Activated gamma-delta T cell treated with anti-CD3 and anti-CD28 coated beads, Interleukin-2, amount 50 U/mL, for 16 hours (primary cell): Measurements from ENCODE around the gene HDGFL2.
"Not testable (repeated sequence)": the region's sequence is repeated elsewhere in the genome, so short reads cannot be mapped to it uniquely, and the experiment has no call there.

ENCODE experiments used
- DNase-seq: peaks from one replicate; pipeline ENCODE4 v3.0.0-alpha.2; 2020; ENCODE audit warnings: low read depth

Gene HDGFL2

DNA sequence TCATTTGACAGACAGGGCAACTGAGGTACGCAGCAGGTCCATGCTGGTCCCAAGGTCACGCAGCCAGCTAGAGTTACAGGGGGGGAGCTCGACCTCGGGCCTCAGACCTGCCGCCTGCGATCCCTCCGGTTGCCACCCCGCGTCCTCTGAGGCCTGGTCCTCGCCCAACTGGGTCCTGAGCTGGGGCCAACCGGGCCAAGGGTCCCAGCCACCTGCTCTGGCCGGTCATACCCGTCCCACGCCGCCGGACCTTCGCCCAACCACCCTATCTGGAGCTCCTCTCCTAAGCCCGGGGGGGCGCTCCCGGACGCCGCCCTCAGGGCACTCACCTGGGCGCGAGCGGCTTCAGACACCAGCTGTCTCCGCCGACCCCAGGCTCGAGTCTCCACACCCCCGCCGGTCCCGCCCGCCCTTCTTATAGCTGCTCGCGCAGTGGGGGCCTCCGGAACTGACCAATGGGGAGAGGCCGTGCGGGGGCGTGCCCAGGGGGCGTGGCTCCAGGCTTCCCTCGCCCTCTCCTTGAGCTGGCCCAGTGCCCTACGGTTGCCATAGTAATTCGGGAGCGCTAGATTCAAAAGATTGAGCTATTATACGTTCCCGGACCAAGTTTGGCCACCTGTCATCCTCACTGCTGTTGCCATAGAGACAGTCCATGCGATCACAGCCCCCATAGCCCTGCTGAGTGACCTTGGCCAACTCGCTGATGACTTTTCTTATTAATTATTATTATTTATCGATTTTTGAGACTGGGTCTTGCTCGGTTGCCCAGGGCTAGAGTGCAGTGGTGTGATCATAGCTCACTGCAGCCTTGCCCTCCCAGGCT, 63.0 kb downstream of the HDGFL2 start, which contains the start of gene PLIN5:
TSS of gene PLIN5 (minus strand) at position 389 of the 823 bp plus-strand sequence. CDS start 1,150 bp downstream, outside the sequence.
- DNase-seq = peak; percentile 18

DNA sequence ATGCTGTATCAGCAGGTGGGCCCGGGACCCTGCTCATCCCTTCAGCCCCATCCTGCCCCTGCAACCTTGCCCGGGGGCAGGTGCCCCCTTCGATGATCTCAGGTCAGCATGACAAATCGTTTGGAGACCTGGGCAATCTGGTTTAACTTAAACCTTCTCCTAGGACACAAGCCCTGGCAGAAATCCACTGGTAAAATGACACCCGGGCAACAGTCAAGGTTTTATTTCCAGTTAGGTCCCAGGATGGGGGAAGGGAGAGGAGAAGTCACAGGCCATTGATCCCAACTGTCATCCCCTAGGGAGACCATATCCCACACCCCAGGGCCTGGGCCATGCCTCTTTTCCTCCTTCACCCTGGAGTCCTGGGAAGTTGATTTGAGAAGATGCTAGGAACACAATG, 64.7 kb downstream of the HDGFL2 start:
- DNase-seq = no peak

DNA sequence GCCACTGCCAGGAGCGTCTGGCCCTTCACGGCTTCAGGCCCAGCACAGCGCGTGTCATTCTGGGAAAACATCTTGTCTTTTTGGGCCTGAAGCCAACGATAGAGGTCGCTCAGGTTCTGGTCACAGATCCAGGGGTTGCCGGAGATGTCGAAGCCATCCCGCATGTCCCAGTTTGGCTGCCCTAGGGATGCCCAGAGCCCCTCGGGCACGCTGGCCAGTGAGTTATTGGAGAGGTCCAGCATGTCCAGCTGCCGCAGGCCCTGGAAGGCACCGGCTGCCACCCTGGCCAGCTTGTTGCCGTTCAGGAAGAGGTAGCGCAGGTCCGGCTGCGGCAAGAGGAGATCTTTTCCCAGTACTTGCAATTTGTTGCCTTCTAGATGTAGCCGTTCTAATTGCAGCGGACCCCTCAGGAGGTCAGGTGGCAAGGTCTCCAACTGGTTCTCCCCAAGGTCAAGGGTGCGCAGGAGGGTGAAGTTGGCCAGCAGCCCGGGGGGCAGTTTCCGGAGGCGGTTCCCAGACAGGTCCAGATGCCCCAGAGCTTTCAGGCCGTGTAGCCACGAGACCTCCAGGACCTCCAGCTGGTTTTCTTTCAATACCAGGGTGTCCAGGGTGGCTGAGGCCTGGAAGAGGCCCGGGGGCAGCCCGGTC, 66.0 kb downstream of the HDGFL2 start:
- DNase-seq = no peak

DNA sequence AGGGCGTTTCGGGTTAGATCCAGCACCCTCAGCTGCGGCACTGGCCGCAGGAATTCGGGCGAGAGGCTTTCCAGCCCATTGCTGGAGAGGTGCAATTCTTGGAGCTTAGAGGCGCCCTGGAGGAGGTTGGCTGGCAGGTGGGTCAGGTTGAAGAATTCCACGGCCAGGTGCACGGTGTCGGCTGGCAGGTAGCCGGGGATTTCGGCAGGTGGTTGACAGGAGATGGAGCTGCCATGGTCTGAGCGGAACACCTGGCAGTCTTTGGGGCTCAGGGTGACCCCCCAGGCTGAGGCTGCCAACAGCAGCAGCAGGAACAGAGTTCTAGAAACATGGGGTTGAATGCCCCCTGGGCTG, 66.5 kb downstream of the HDGFL2 start:
- DNase-seq = no peak

DNA sequence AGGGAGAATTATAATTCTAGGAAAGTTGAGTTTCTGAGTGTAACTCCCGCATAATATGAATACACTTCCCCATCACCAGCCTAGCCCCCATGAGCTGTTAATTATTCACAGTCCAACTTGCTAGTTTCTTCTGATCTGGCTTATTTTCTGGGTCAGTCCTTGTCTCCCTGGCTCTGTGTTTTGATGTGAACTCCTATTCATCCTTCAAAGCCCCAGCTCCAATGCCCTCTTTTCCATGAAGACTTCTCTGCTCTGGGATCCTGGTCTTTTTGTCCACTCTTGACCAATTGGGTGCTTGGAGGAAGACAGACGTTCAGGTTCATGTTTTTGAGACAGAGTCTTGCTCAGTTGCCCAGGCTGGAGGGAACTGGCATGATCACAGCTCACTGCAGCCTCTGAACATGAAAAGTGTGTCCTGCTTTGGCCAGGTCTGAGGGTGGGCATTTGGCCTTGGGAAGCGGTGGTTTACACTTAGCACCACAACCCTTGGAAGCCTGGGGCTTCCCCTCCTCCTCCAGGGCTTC, 67.1 kb downstream of the HDGFL2 start:
- DNase-seq = no peak

DNA sequence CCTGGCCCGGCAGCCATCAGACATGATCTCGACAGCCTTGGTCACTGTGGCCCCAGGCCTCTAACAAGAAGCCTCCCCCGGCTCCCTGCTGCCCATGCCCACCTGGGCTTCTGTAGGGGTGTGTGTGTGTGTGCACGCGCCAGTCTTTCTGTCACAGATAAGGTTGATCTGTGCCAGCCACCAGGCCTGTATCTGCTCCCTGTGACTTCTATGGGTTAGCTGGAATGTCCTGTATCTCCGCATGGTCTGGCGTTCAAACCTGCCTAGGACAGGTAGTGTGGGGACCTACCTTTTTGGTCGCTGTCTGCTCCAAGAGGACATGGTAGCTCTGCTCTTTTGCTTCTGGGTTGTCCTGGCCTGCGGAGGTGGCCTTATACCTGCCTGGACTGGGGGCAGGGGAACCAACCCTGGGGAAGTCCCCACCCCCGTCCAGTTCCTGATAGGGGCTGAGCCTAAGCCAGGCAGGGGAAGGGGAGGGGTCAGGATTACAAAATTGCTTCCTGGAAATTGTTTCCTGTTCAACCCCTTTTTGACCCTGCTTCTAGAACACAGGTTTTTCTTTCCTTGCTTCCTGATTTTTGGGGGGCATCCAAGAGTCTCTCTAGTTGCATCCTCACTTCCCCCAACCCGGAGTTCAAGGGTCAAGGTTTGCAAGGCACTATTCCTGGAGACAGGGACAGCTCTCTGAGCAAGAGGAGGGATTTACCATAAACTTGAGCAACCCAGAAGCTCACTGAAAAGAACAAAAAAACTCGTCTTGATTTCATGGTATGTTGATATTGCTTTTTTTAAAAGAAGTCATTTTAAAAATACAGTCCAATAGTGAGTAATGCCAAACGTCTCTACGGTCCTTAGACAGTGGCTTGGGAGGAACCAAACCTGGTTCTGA, 67.8 kb downstream of the HDGFL2 start, which contains the start of gene LRG1:
TSS of gene LRG1 (minus strand) at position 344 of the 889 bp plus-strand sequence. CDS start at position 321, 23 bp downstream.
- no peak for DNase-seq

DNA sequence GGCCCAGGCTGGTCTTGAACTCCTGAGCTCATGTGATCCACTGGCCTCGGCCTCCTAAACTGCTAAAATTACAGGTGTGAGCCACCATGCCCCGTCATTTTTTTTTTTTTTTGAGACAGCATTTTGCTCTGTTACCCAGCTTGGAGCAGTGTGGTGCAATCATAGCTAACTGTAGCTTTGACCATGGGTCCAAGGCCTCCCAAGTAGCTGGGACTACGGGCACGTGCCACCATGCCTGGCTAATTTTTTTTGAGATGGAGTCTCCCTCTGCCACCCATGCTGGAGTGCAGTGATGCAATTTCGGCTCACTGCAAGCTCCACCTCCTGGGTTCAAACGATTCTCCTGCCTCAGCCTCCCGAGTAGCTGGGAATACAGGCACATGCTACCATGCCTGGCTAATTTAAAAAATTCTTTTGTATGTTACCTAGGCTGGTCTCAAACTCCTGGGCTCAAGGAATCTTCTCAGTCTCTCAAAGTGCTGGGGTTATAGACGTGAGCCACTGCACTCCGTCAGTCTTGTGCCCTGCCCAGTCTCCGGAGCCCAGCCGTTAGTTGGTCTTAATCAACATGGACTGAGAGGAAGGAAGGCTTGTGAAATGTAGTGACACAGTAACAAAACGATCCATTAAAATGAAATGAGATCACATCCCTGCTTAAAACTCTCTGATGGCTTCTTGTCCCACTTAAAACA, 69.2 kb downstream of the HDGFL2 start:
- DNase-seq = no peak

DNA sequence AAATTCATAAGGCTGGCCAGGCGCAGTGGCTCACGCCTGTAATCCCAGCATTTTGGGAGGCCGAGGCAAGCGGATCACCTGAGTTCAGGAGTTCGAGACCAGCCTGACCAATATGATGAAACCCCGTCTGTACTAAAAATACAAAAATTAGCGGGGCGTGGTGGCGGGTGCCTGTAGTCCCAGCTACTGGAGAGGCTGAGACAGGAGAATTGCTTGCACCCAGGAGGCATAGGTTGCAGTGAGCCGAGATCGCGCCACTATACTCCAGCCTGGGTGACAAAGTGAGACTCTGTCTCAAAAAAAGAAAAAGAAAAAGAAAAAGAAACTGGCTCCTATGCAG, 69.7 kb downstream of the HDGFL2 start:
- not testable (repeated sequence) for DNase-seq

DNA sequence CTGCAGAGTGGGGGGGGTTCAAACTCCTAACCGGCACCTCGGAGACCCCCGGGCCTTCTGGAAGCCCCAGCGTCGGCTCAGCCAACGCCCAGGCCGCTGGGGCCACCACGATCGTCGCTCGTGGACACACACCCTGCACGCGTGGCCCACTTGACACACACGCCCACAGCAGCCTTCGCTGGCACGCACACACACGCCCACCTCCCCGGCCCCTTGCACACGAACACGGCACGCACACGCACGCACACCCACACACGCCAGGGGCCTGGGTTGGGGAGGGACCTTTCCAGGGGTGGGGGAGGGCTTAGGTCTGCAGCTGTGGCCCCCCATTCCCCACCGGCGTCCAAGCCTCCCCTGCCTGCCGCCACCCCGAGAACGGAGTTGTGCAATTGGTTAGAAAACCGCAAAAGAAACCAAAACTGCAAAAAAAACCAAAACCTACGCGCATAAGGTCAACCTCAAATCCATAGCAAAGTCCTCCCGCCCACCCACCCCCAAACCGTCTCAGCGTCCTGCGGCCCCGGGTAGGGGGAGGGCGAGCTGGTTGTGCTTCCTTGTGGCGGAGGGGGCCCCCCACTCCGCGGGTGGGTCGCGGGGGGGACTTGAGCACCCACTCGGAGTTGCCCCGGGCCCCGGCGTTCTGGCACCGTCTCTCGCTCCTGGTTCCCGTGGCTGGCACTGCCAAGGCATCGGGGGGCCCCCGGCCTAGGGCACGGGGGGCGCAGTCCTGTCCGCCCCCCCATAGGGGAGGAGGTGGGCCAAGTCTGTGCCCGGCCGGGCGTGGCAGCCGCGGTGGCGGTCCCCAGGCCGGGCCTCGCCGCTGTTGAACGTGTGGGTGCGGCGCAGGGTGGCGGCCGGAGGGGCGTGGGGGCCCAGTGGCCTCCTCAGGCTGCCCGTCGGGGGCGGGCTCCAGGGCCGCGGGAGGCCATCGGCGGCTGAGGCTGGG, 71.1 kb downstream of the HDGFL2 start:
- no peak for DNase-seq

DNA sequence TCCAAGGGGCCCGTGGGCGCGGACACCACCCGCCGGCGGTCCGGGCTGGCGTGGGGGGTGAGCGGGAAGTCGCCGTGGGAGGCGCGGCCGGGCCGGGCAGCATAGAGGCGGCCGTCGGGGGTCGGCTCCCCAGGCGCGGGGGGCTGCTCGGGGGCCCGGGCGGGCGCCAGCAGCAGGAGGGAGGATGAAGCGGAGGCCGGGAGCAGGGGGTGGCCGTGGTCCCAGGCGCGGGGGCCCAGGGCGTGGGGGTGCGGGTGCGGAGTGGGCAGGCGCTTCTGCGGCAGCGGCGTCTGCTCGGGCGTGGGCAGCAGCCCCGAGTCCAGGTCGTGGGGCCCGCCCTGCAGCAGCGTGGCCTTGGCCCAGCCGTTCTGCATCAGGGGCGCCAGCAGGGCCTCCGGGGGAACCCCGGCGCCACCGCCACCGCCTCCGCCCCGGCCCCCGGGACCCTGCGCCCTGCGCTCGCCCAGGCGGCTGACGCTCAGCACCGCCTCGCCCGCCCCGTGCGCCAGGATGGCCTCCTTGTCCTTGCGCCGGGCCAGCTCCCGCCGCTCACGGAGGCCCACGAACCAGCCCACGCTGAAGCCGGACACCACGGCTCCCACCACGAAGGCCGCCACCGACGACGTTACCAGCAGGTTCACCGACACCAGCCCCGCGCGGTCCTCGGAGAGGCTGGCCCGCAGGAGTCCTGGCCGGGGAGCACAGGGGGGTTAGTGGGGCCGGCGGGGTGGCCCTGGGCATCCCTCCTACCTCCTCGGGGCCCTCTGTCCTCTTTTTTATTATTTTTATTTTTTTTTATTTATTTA, 71.9 kb downstream of the HDGFL2 start:
- DNase-seq = no peak

DNA sequence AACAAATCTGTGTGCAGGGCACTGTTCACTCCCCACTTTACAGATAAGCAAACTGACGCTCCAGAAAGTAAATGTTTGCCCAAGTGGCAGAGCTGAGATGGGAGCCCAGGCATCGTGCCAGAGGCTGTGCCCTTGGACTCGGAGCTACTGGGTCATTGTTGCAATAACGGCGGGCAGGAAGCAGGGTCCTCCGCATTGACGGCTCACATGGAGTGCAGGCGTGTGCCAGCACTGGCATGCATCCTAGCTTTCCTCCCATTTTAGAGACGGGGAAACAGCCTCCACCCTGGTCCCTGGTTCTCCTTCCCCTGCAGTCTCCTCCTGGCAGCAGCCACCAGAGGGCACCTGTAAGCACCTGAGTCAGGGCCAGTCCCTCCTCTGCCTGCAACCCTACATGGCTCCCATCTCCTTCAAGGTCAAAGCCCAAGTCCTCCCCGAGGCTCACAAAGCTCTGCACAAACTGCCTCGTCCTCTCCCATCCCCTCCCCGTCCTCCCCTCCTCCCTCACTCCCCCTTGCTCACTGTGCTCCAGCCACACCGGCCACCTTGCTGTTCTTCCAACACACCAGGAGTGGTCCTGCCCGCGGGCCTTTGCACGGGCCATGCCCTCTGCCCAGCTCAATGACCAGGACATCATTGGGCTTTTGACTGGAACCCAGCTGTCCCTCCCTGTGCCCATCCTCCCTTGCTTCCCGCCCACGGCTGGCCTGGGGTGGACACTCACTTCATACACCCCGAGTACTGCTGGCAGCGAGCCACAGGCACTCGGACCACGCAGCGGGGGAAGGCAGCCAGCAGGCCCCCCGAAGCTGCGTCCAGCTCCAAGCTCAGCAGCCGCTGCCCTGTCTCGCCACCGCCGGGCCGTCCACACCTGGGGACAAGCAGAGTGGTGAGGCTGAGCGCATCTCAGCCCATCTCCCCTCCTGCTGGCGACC, 75.5 kb downstream of the HDGFL2 start:
- DNase-seq = no peak

DNA sequence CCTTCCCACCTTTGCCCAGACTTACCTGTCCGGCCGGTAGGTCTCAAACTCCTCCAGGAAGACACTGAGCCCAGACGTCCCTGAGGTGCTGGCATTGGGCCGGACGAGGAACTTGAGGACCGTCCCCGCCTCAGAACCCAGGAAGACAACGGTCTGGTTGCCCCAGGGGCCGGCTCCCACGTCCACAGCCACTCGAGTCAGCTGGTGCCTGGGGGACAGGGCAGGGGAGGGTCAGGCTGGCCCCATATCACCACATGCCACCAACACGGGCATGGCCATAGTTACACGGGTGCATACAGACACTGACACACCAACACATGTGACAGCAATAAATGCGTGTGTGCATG, 76.1 kb downstream of the HDGFL2 start:
- no peak for DNase-seq

DNA sequence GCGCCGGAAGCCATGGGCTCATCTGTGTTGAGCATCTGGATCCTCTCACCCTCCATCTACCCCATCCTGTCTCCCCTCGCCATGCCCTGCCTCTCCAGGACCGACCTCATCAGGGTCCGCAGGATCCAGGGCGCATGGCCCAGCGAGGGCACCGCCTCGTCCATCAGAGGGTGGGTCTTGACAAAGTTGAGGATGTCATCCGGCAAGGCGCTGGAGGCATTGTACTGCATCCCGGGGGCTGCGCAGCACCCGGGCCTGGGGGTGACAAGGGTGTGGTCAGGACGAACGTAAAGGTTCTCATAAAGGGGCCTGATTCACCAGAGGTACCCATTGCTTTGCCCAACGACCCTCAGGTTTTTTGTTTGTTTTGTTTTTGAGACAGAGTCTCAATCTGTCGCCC, 77.9 kb downstream of the HDGFL2 start:
- no peak for DNase-seq

DNA sequence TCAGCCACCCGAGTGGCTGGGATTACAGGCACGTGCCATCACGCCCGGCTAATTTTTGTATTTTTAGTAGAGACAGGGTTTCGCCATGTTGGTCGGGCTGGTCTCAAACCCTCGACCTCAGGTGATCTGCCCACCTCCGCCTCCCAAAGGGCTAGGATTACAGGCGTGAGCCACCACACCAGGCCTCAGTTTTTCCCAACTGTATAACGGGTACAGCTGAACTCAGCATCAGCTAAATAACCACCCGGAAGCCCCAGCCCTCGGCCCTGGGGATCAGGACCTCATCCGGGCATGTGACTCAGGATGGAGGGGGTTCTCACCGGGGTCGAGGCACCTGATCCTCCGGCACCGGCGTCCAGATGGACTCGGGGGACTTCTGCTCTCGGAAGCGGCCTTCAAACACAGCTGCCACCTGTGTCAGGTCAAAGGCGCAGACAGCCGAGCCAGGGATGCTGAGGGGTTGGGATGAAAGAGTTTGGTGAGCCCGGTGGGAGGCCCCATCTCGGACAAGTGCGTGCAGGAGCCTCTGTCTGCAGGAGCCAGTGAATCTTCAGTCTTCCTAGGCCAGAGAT, 78.5 kb downstream of the HDGFL2 start:
- no peak for DNase-seq
